ENCODE measurements around the gene SH2D1B.
"Not testable (repeated sequence)": the region's sequence is repeated elsewhere in the genome, so short reads cannot be mapped to it uniquely, and the experiment has no call there.

The SH2D1B gene

GRCh38 chr1:162446946-162447345 is 35.0 kb upstream of the SH2D1B start:
- no peak overlapping the region for H2BK120ac ChIP-seq (ENCODE audit: low read depth, low read length)
- H3K79me1 ChIP-seq (ENCODE audit: low read depth, low read length) = no peaks in the 10 kb centered on the region
- H2BK15ac ChIP-seq (ENCODE audit: low read length) = no peak overlapping the region
- no peak overlapping the region for H3K4me3 ChIP-seq (ENCODE audit: low read length in 2 of 2)
- no peak overlapping the region for H2AFZ ChIP-seq (ENCODE audit: low read length)
- no peak overlapping the region for H3K4me2 ChIP-seq (ENCODE audit: insufficient read depth, low read length, poor library complexity, severe bottlenecking)
- H3K9ac ChIP-seq (ENCODE audit: low read depth, low read length, poor library complexity) = no peak overlapping the region
- no peak overlapping the region for H3K27ac ChIP-seq (replicated peaks; ENCODE audit: low read length)
- no peak overlapping the region for H3K23ac ChIP-seq (ENCODE audit: low read depth, low read length, poor library complexity)
- H3K9me3 ChIP-seq (replicated peaks in 1 of 2; ENCODE audit: control insufficient read depth in 2 of 2, insufficient read depth in 1 of 2, low read depth in 1 of 2, low read length in 2 of 2) = no peaks in the 10 kb centered on the region
- no peak overlapping the region for H4K8ac ChIP-seq (ENCODE audit: low read depth, low read length)
- H2BK5ac ChIP-seq (ENCODE audit: low read length) = no peak overlapping the region
- H3K14ac ChIP-seq (ENCODE audit: low read length) = no peak overlapping the region
- WGBS, 2 donors (ENCODE audit: extremely low coverage in 2 of 2, insufficient read length in 2 of 2, insufficient replicate concordance in 1 of 2) = no CpG with 5 or more reads among the region's 2 CpGs
- DNase-seq (ENCODE audit: low spot score) = no peak
- no peaks in the 10 kb centered on the region for H3K4me1 ChIP-seq (ENCODE audit: control insufficient read depth in 2 of 2, insufficient read depth in 1 of 2, low read depth in 1 of 2, low read length in 2 of 2)
- no peak overlapping the region for H2BK12ac ChIP-seq (ENCODE audit: low read length)
- peaks cover 0 to 12% (median 0%) of the 10 kb centered on the region in 3 experiments for H3K27me3 ChIP-seq (ENCODE audit: control insufficient read depth in 3 of 3, insufficient read depth in 3 of 3, low read depth in 1 of 3, low read length in 3 of 3)
- H4K91ac ChIP-seq (ENCODE audit: low read depth, low read length, poor library complexity) = no peak overlapping the region
- H3K36me3 ChIP-seq (replicated peaks in 1 of 2; ENCODE audit: control insufficient read depth in 2 of 2, insufficient read depth in 2 of 2, low read length in 2 of 2) = no peaks in the 10 kb centered on the region
- H2AK5ac ChIP-seq (ENCODE audit: low read depth, low read length) = no peak overlapping the region
- H3K18ac ChIP-seq (ENCODE audit: low read length) = no peak overlapping the region
- H3K4ac ChIP-seq (ENCODE audit: low read length) = no peak overlapping the region

- H3K27me3 ChIP-seq (ENCODE audit: control insufficient read depth in 3 of 3, insufficient read depth in 3 of 3, low read depth in 1 of 3, low read length in 3 of 3) = peaks cover 0 to 18% (median 0%) of the 10 kb centered on the region in 3 experiments
Measured at GRCh38 chr1:162444903-162445302, 33.0 kb upstream of the SH2D1B start.

GRCh38 chr1:162432977-162433713 is 21.2 kb upstream of the SH2D1B start:
- H2BK120ac ChIP-seq (ENCODE audit: low read depth, low read length); H3K36me3 ChIP-seq (replicated peaks in 1 of 2; ENCODE audit: control insufficient read depth in 2 of 2, insufficient read depth in 2 of 2, low read length in 2 of 2); H2AK5ac ChIP-seq (ENCODE audit: low read depth, low read length); H3K4me3 ChIP-seq (ENCODE audit: low read length in 2 of 2); H2BK12ac ChIP-seq (ENCODE audit: low read length); H4K8ac ChIP-seq (ENCODE audit: low read depth, low read length); H3K4ac ChIP-seq (ENCODE audit: low read length); H2BK5ac ChIP-seq (ENCODE audit: low read length); H3K27ac ChIP-seq (replicated peaks; ENCODE audit: low read length); H4K91ac ChIP-seq (ENCODE audit: low read depth, low read length, poor library complexity); H3K27me3 ChIP-seq (ENCODE audit: control insufficient read depth in 3 of 3, insufficient read depth in 3 of 3, low read depth in 1 of 3, low read length in 3 of 3); H3K4me2 ChIP-seq (ENCODE audit: insufficient read depth, low read length, poor library complexity, severe bottlenecking); H2BK15ac ChIP-seq (ENCODE audit: low read length); H3K23ac ChIP-seq (ENCODE audit: low read depth, low read length, poor library complexity); DNase-seq (ENCODE audit: low spot score); H3K9ac ChIP-seq (ENCODE audit: low read depth, low read length, poor library complexity); H3K9me3 ChIP-seq (replicated peaks in 1 of 2; ENCODE audit: control insufficient read depth in 2 of 2, insufficient read depth in 1 of 2, low read depth in 1 of 2, low read length in 2 of 2); H3K18ac ChIP-seq (ENCODE audit: low read length); H3K79me1 ChIP-seq (ENCODE audit: low read depth, low read length); H3K4me1 ChIP-seq (ENCODE audit: control insufficient read depth in 2 of 2, insufficient read depth in 1 of 2, low read depth in 1 of 2, low read length in 2 of 2); H3K14ac ChIP-seq (ENCODE audit: low read length): not testable (repeated sequence)
- H2AFZ ChIP-seq (ENCODE audit: low read length) = peak overlapping the region; percentile 35
- no CpG with 5 or more reads among the region's 47 CpGs for WGBS, 2 donors (ENCODE audit: extremely low coverage in 2 of 2, insufficient read length in 2 of 2, insufficient replicate concordance in 1 of 2)

More at GRCh38 chr1:162444903-162445302, 33.0 kb upstream of the SH2D1B start:
- no peak overlapping the region for H2BK5ac ChIP-seq (ENCODE audit: low read length)
- no peak overlapping the region for H3K9ac ChIP-seq (ENCODE audit: low read depth, low read length, poor library complexity)
- H3K14ac ChIP-seq (ENCODE audit: low read length) = no peak overlapping the region
- H3K4me2 ChIP-seq (ENCODE audit: insufficient read depth, low read length, poor library complexity, severe bottlenecking) = no peak overlapping the region
- H2AFZ ChIP-seq (ENCODE audit: low read length) = no peak overlapping the region
- no peak overlapping the region for H3K18ac ChIP-seq (ENCODE audit: low read length)
- H2BK120ac ChIP-seq (ENCODE audit: low read depth, low read length) = no peak overlapping the region
- no peak overlapping the region for H2BK15ac ChIP-seq (ENCODE audit: low read length)
- H4K91ac ChIP-seq (ENCODE audit: low read depth, low read length, poor library complexity) = no peak overlapping the region
- no peak overlapping the region for H2BK12ac ChIP-seq (ENCODE audit: low read length)
- no peak overlapping the region for H2AK5ac ChIP-seq (ENCODE audit: low read depth, low read length)
- H3K4me1 ChIP-seq (ENCODE audit: control insufficient read depth in 2 of 2, insufficient read depth in 1 of 2, low read depth in 1 of 2, low read length in 2 of 2) = no peaks in the 10 kb centered on the region
- H3K79me1 ChIP-seq (ENCODE audit: low read depth, low read length) = no peaks in the 10 kb centered on the region
- no peaks in the 10 kb centered on the region for H3K9me3 ChIP-seq (replicated peaks in 1 of 2; ENCODE audit: control insufficient read depth in 2 of 2, insufficient read depth in 1 of 2, low read depth in 1 of 2, low read length in 2 of 2)
- no peak overlapping the region for H3K23ac ChIP-seq (ENCODE audit: low read depth, low read length, poor library complexity)
- H4K8ac ChIP-seq (ENCODE audit: low read depth, low read length) = no peak overlapping the region
- no peak for DNase-seq (ENCODE audit: low spot score)
- H3K27ac ChIP-seq (replicated peaks; ENCODE audit: low read length) = no peak overlapping the region
- no peak overlapping the region for H3K4me3 ChIP-seq (ENCODE audit: low read length in 2 of 2)
- H3K4ac ChIP-seq (ENCODE audit: low read length) = no peak overlapping the region
- H3K36me3 ChIP-seq (replicated peaks in 1 of 2; ENCODE audit: control insufficient read depth in 2 of 2, insufficient read depth in 2 of 2, low read length in 2 of 2) = no peaks in the 10 kb centered on the region

- Histone ChIP-seq H3K23ac (ENCODE audit: low read depth, low read length, poor library complexity) (no peak overlapping the region), H3K14ac (ENCODE audit: low read length) (no peak overlapping the region), H3K9ac (ENCODE audit: low read depth, low read length, poor library complexity) (no peak overlapping the region), H3K4me3 (ENCODE audit: low read length in 2 of 2) (no peak overlapping the region), H2BK5ac (ENCODE audit: low read length) (no peak overlapping the region), H2BK15ac (ENCODE audit: low read length) (no peak overlapping the region), H4K8ac (ENCODE audit: low read depth, low read length) (no peak overlapping the region), H3K9me3 (replicated peaks in 1 of 2; ENCODE audit: control insufficient read depth in 2 of 2, insufficient read depth in 1 of 2, low read depth in 1 of 2, low read length in 2 of 2) (no peaks in the 10 kb centered on the region), H3K4ac (ENCODE audit: low read length) (no peak overlapping the region), H3K4me2 (ENCODE audit: insufficient read depth, low read length, poor library complexity, severe bottlenecking) (no peak overlapping the region), H3K18ac (ENCODE audit: low read length) (no peak overlapping the region), H3K4me1 (ENCODE audit: control insufficient read depth in 2 of 2, insufficient read depth in 1 of 2, low read depth in 1 of 2, low read length in 2 of 2) (no peaks in the 10 kb centered on the region), H3K36me3 (replicated peaks in 1 of 2; ENCODE audit: control insufficient read depth in 2 of 2, insufficient read depth in 2 of 2, low read length in 2 of 2) (no peaks in the 10 kb centered on the region), H3K27me3 (ENCODE audit: control insufficient read depth in 3 of 3, insufficient read depth in 3 of 3, low read depth in 1 of 3, low read length in 3 of 3) (no peaks in the 10 kb centered on the region), H2BK12ac (ENCODE audit: low read length) (no peak overlapping the region), H4K91ac (ENCODE audit: low read depth, low read length, poor library complexity) (no peak overlapping the region), H2BK120ac (ENCODE audit: low read depth, low read length) (no peak overlapping the region), H3K79me1 (ENCODE audit: low read depth, low read length) (no peaks in the 10 kb centered on the region), H3K27ac (replicated peaks; ENCODE audit: low read length) (no peak overlapping the region), H2AFZ (ENCODE audit: low read length) (no peak overlapping the region), H2AK5ac (ENCODE audit: low read depth, low read length) (no peak overlapping the region)
- no CpG with 5 or more reads among the region's 4 CpGs for WGBS, 2 donors (ENCODE audit: extremely low coverage in 2 of 2, insufficient read length in 2 of 2, insufficient replicate concordance in 1 of 2)
- DNase-seq (ENCODE audit: low spot score) = no peak
Measured at GRCh38 chr1:162430583-162430982, 18.6 kb upstream of the SH2D1B start.

All from neuronal stem cell (in vitro differentiated cells).